HCT116 (cell line): ENCODE measurements around the gene FXYD1. TPM values are rescaled to one million over a fixed set of nuclear protein-coding genes. Genes with fewer than 3 reads are reported as not detected.

Source experiments
- ATAC-seq: fragments of 200-7000 bp; cut with Tn5 transposase; 2 replicates; pipeline ENCODE4 v1.9.1; 2020; ENCODE audit warnings: mild to moderate bottlenecking, moderate library complexity
- BruUV-seq: library from RNA; stranded (reverse); fragments of 400-500 nt; replicated peaks from 2 replicates; lab custom pipeline; 2021; lab: Mats Ljungman, UMichigan
- CTCF ChIA-PET: fragments of 300-600 bp; sonication (Branson Sonifier 250); formaldehyde crosslinking; loops from one replicate; lab custom pipeline; 2021; ENCODE audit warnings: antibody characterized with exemption; lab: Charles Lee
- POLR2A ChIA-PET: fragments of 300-600, 350-600 bp; sonication (Branson Sonifier 250); formaldehyde crosslinking; loops from one replicate; lab custom pipeline; 2021; ENCODE audit warnings: antibody characterized with exemption; lab: Charles Lee
- RAD21 ChIA-PET, 2 experiments: fragments of 300-600 bp; sonication (Branson Sonifier 250); formaldehyde crosslinking; loops; one replicate each; lab custom pipeline; 2023; ENCODE audit warnings: low total read pairs in 2 of 2; ENCODE audit not compliant: uncharacterized antibody in 2 of 2, unreplicated experiment in 2 of 2, low non-redundant PET in 1 of 2; lab: Charles Lee
- DNase-seq: peaks from one replicate; pipeline ENCODE4 v3.0.0-alpha.2; 2010; ENCODE audit warnings: low read depth, low spot score
- H2AFZ ChIP-seq: fragments of 200-600 bp; shearing (Covaris generic), sonication (generic); 2 replicates; pipeline ENCODE4 v1.6.1; 2017; ENCODE audit warnings: low read depth, mixed run types, mixed read lengths, antibody characterized with exemption, low read length; ENCODE audit not compliant: poor library complexity, severe bottlenecking
- H3K27ac ChIP-seq: 2 replicates; pipeline ENCODE4 v1.5.1; 2012; ENCODE audit warnings: low read depth, low read length
- H3K27me3 ChIP-seq: fragments of 200-600 bp; sonication (generic); 2 replicates; pipeline ENCODE4 v1.6.1; 2016; ENCODE audit warnings: mixed run types, low read length, mixed read lengths; ENCODE audit not compliant: insufficient read depth
- H3K36me3 ChIP-seq, 2 experiments: fragments of 200-500 bp in 1 of 2; fragments of 200-600 bp in 1 of 2; sonication (Bioruptor generic) in 1 of 2; sonication (generic) in 1 of 2; 2 replicates each; pipeline versions ENCODE4 v1.5.1 to v1.6.1; 2014 to 2016; ENCODE audit warnings: low read length in 2 of 2, inconsistent platforms in 1 of 2, mixed read lengths in 1 of 2, mixed run types in 1 of 2; ENCODE audit not compliant: insufficient read depth in 2 of 2, control insufficient read depth in 1 of 2
- H3K4me1 ChIP-seq, 2 experiments: fragments of 200-600 bp in 1 of 2; sonication (generic) in 1 of 2; 2 replicates each; pipeline versions ENCODE4 v1.5.1 to v1.6.1; 2012 to 2017; ENCODE audit warnings: low read length in 2 of 2, inconsistent platforms in 1 of 2, mild to moderate bottlenecking in 1 of 2, mixed read lengths in 1 of 2, mixed run types in 1 of 2, moderate library complexity in 1 of 2; ENCODE audit not compliant: insufficient read depth in 2 of 2, control insufficient read depth in 1 of 2
- H3K4me2 ChIP-seq: fragments of 200-600 bp; sonication (generic); 2 replicates; pipeline ENCODE4 v1.6.1; 2017; ENCODE audit warnings: mixed run types, low read length, mixed read lengths
- H3K4me3 ChIP-seq, 2 experiments: fragments of 200-600 bp in 1 of 2; sonication (generic) in 1 of 2; replicated peaks in 1 of 2; 2 replicates each; pipeline ENCODE4 v1.5.1; 2011 to 2016; ENCODE audit warnings: low read length in 2 of 2, control low read depth in 1 of 2, low read depth in 1 of 2, mild to moderate bottlenecking in 1 of 2, mixed read lengths in 1 of 2, mixed run types in 1 of 2
- H3K79me2 ChIP-seq: fragments of 200-600 bp; sonication (generic); 2 replicates; pipeline ENCODE4 v1.6.1; 2017; ENCODE audit warnings: mild to moderate bottlenecking, mixed run types, low read length, moderate library complexity, mixed read lengths; ENCODE audit not compliant: insufficient read depth
- H3K9ac ChIP-seq: fragments of 200-600 bp; sonication (generic); 2 replicates; pipeline ENCODE4 v1.6.1; 2016; ENCODE audit warnings: low read length, mixed read lengths
- H3K9me2 ChIP-seq: fragments of 200-600 bp; sonication (generic), shearing (Covaris generic); 2 replicates; pipeline ENCODE4 v1.6.1; 2017; ENCODE audit warnings: mixed run types, mild to moderate bottlenecking, moderate library complexity; ENCODE audit not compliant: insufficient read depth
- H3K9me3 ChIP-seq, 2 experiments: fragments of 200-500 bp in 1 of 2; fragments of 200-600 bp in 1 of 2; sonication (Bioruptor generic) in 1 of 2; sonication (generic) in 1 of 2; 2 replicates each; pipeline ENCODE4 v1.6.1; 2014 to 2017; ENCODE audit warnings: low read length in 2 of 2, mixed read lengths in 2 of 2, inconsistent platforms in 1 of 2, low read depth in 1 of 2, mild to moderate bottlenecking in 1 of 2, mixed run types in 1 of 2, moderate library complexity in 1 of 2; ENCODE audit not compliant: control insufficient read depth in 1 of 2, insufficient read depth in 1 of 2
- H4K20me1 ChIP-seq: fragments of 200-600 bp; sonication (generic), shearing (Covaris generic); 2 replicates; pipeline ENCODE4 v1.6.1; 2017; ENCODE audit warnings: mixed run types, mild to moderate bottlenecking, moderate library complexity; ENCODE audit not compliant: insufficient read depth
- CBX3 ChIP-seq: IDR thresholded peaks from 2 replicates; pipeline ENCODE4 v1.6.1; 2012; ENCODE audit warnings: low read depth
- CEBPB ChIP-seq: IDR thresholded peaks from 2 replicates; pipeline ENCODE4 v1.6.1; 2012; ENCODE audit warnings: low read depth
- ELF1 ChIP-seq: IDR thresholded peaks from 2 replicates; pipeline ENCODE4 v1.6.1; 2012; ENCODE audit warnings: low read depth, borderline replicate concordance
- JUND ChIP-seq: IDR thresholded peaks from 2 replicates; pipeline ENCODE4 v1.6.1; 2012
- POLR2A ChIP-seq: IDR thresholded peaks from 2 replicates; pipeline ENCODE4 v1.7.0; 2011; ENCODE audit warnings: borderline replicate concordance; ENCODE audit not compliant: insufficient read depth, insufficient read length; ENCODE audit errors: extremely low read depth
- RAD21 ChIP-seq: IDR thresholded peaks from 2 replicates; pipeline ENCODE4 v1.6.1; 2012; ENCODE audit warnings: low read depth, mild to moderate bottlenecking
- SP1 ChIP-seq: IDR thresholded peaks from 2 replicates; pipeline ENCODE4 v1.6.1; 2012; ENCODE audit warnings: low read depth
- SRF ChIP-seq: IDR thresholded peaks from 2 replicates; pipeline ENCODE4 v1.6.1; 2012; ENCODE audit warnings: low read depth
- TCF7L2 ChIP-seq: IDR thresholded peaks from 2 replicates; pipeline ENCODE4 v1.7.0; 2011; ENCODE audit warnings: borderline replicate concordance, inconsistent platforms; ENCODE audit not compliant: insufficient read depth, insufficient read length; ENCODE audit errors: extremely low read depth
- YY1 ChIP-seq: IDR thresholded peaks from 2 replicates; pipeline ENCODE4 v1.6.1; 2011; ENCODE audit warnings: low read length, low read depth, moderate library complexity, mild to moderate bottlenecking; ENCODE audit not compliant: insufficient replicate concordance; ENCODE audit errors: extremely low read depth
- ZFX ChIP-seq: fragments of 450-650 bp; IDR thresholded peaks from 2 replicates; pipeline ENCODE4 v1.6.1; 2017
- intact Hi-C: fragments of 100-400 bp; cut with micrococcal nuclease; formaldehyde crosslinking; loops from 2 replicates; pipeline ENCODE4 v1.10.0; 2022
- total RNA-seq: library from RNA; stranded (reverse); gene quantifications from one replicate; pipeline ENCODE4 v1.2.1, GENCODE V29; 2021; ENCODE audit not compliant: unreplicated experiment
- TF ChIP-seq, protein P1 (sequence below), 3 experiments: fragments of 200-600 bp in 1 of 3; sonication (generic) in 1 of 3; IDR thresholded peaks in 2 of 3; conservative IDR thresholded peaks in 1 of 3; 2 replicates each; pipeline ENCODE4 v1.5.1; 2012 to 2017; ENCODE audit warnings: low read depth in 2 of 3, low read length in 2 of 3, antibody characterized with exemption in 1 of 3, borderline replicate concordance in 1 of 3, control low read depth in 1 of 3, mild to moderate bottlenecking in 1 of 3, mixed read lengths in 1 of 3, mixed run types in 1 of 3, moderate library complexity in 1 of 3; ENCODE audit not compliant: insufficient read depth in 1 of 3
- TF ChIP-seq, protein P2 (sequence below): IDR thresholded peaks from 2 replicates; pipeline ENCODE4 v1.6.1; 2012
- TF ChIP-seq, protein P3 (sequence below): IDR thresholded peaks from 2 replicates; pipeline ENCODE4 v1.6.1; 2012
- TF ChIP-seq, protein P4 (sequence below): IDR thresholded peaks from 2 replicates; pipeline ENCODE4 v1.6.1; 2012; ENCODE audit warnings: low read depth

The FXYD1 gene
- total RNA-seq, 1 experiment from 2014 or later, result 7.8 TPM

DNA sequence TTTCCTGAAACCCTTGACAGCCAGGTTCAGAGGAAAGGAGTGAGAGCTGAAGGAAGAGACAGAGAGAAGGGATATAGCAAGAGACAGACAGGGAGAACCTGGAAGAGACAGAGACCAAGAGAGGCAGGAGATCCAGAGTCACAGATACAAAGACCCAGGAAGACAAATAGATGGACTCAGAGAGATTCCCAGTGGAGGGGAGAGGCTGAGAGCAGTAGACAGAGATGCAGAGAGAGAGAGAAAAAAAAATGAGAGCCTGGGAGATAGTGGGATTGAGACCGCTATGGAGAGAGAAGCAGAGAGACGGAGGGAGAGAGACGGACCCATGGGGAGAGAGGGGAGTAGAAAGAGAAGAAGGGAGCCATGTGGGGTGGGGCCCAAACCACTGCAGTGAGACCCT lies 5.2 kb downstream of the FXYD1 start:
- RAD21 ChIA-PET, result no interaction called here
- no peak for DNase-seq
- TF ChIP-seq JUND (no peak), SP1 (no peak), CEBPB (no peak), RAD21 (no peak), YY1 (no peak), ZFX (no peak), TCF7L2 (no peak), CBX3 (no peak), SRF (no peak), ELF1 (no peak), POLR2A (no peak)
- TF ChIP-seq, protein P1, sequence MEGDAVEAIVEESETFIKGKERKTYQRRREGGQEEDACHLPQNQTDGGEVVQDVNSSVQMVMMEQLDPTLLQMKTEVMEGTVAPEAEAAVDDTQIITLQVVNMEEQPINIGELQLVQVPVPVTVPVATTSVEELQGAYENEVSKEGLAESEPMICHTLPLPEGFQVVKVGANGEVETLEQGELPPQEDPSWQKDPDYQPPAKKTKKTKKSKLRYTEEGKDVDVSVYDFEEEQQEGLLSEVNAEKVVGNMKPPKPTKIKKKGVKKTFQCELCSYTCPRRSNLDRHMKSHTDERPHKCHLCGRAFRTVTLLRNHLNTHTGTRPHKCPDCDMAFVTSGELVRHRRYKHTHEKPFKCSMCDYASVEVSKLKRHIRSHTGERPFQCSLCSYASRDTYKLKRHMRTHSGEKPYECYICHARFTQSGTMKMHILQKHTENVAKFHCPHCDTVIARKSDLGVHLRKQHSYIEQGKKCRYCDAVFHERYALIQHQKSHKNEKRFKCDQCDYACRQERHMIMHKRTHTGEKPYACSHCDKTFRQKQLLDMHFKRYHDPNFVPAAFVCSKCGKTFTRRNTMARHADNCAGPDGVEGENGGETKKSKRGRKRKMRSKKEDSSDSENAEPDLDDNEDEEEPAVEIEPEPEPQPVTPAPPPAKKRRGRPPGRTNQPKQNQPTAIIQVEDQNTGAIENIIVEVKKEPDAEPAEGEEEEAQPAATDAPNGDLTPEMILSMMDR (IDR thresholded peaks at IDR 0.05 in 2 of 3, conservative IDR thresholded peaks at IDR 0.05 in 1 of 3; ENCODE audit: borderline replicate concordance in 1 of 3, insufficient read depth in 1 of 3, low read depth in 2 of 3, low read length in 2 of 3), result no peak
- TF ChIP-seq, protein P2, sequence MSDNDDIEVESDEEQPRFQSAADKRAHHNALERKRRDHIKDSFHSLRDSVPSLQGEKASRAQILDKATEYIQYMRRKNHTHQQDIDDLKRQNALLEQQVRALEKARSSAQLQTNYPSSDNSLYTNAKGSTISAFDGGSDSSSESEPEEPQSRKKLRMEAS, result no peak
- TF ChIP-seq, protein P3, sequence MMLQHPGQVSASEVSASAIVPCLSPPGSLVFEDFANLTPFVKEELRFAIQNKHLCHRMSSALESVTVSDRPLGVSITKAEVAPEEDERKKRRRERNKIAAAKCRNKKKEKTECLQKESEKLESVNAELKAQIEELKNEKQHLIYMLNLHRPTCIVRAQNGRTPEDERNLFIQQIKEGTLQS, result no peak
- TF ChIP-seq, protein P4, sequence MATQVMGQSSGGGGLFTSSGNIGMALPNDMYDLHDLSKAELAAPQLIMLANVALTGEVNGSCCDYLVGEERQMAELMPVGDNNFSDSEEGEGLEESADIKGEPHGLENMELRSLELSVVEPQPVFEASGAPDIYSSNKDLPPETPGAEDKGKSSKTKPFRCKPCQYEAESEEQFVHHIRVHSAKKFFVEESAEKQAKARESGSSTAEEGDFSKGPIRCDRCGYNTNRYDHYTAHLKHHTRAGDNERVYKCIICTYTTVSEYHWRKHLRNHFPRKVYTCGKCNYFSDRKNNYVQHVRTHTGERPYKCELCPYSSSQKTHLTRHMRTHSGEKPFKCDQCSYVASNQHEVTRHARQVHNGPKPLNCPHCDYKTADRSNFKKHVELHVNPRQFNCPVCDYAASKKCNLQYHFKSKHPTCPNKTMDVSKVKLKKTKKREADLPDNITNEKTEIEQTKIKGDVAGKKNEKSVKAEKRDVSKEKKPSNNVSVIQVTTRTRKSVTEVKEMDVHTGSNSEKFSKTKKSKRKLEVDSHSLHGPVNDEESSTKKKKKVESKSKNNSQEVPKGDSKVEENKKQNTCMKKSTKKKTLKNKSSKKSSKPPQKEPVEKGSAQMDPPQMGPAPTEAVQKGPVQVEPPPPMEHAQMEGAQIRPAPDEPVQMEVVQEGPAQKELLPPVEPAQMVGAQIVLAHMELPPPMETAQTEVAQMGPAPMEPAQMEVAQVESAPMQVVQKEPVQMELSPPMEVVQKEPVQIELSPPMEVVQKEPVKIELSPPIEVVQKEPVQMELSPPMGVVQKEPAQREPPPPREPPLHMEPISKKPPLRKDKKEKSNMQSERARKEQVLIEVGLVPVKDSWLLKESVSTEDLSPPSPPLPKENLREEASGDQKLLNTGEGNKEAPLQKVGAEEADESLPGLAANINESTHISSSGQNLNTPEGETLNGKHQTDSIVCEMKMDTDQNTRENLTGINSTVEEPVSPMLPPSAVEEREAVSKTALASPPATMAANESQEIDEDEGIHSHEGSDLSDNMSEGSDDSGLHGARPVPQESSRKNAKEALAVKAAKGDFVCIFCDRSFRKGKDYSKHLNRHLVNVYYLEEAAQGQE, result no peak
- TF ChIP-seq, all 23 proteins: peak for 0
- Histone ChIP-seq H3K27me3 (no peaks in the 10 kb centered on the region), H3K4me2 (no peak overlapping the region), H3K4me3 (no peak overlapping the region), H4K20me1 (no peaks in the 10 kb centered on the region), H3K79me2 (no peaks in the 10 kb centered on the region), H3K4me1 (peaks cover 22 to 35% of the 10 kb centered on the region in 2 experiments), H3K9me2 (no peaks in the 10 kb centered on the region), H3K9me3 (no peaks in the 10 kb centered on the region), H3K27ac (no peak overlapping the region), H3K9ac (no peak overlapping the region), H2AFZ (no peak overlapping the region), H3K36me3 (no peaks in the 10 kb centered on the region)
- intact Hi-C loops, result no loop called here
- no peak for ATAC-seq
- BruUV-seq, result no TSS peak
- CTCF ChIA-PET, result interaction anchor here (0.6 kb wide), 1 partner anchor 11 kb away, joined by 5 read pairs; the partner anchor contains the start of gene FXYD5
- POLR2A ChIA-PET, result no interaction called here
